Endothelial cell of umbilical vein (primary cell): ENCODE data around the gene TMEM151A. TPM values are rescaled to one million over a fixed set of nuclear protein-coding genes. Genes with fewer than 3 reads are reported as not detected.

Experiments used
- BruUV-seq: library from RNA; stranded (reverse); fragments of 400-500 nt; replicated peaks from 2 replicates; lab custom pipeline; 2021; lab: Mats Ljungman, UMichigan
- CTCF ChIA-PET: fragments of 300-600, 350-600 bp; sonication (Branson Sonifier 250); formaldehyde crosslinking; loops from one replicate; lab custom pipeline; 2021; ENCODE audit warnings: antibody characterized with exemption, inconsistent platforms; lab: Charles Lee
- POLR2A ChIA-PET: fragments of 300-600, 350-600 bp; sonication (Branson Sonifier 250); formaldehyde crosslinking; loops from one replicate; lab custom pipeline; 2021; ENCODE audit warnings: antibody characterized with exemption, inconsistent platforms; lab: Charles Lee
- DNase-seq: peaks from one replicate; pipeline ENCODE4 v3.0.0-alpha.2; 2011; ENCODE audit warnings: low read depth, low spot score
- FAIRE-seq: peaks from 2 replicates; lab custom pipeline; 2011; peaks lifted over from hg19 to GRCh38; lab: Jason Lieb, UNC
- H2AFZ ChIP-seq: 2 replicates; pipeline ENCODE4 v1.6.0; 2012; ENCODE audit warnings: low read depth, low read length, control low read depth, inconsistent platforms
- H3K27ac ChIP-seq: 2 replicates; pipeline ENCODE4 v1.5.1; 2011; ENCODE audit warnings: low read depth, mild to moderate bottlenecking, control low read depth, low read length, moderate library complexity; ENCODE audit not compliant: insufficient read depth
- H3K27me3 ChIP-seq, 2 experiments: 2 replicates each; pipeline versions ENCODE4 v1.6.0 to v1.6.1; 2011; ENCODE audit warnings: low read length in 2 of 2, mixed read lengths in 1 of 2; ENCODE audit not compliant: control insufficient read depth in 2 of 2, insufficient read depth in 2 of 2
- H3K36me3 ChIP-seq, 2 experiments: 2 replicates in 1 of 2; 3 replicates in 1 of 2; pipeline ENCODE4 v1.5.1; 2011; ENCODE audit warnings: low read length in 2 of 2, mild to moderate bottlenecking in 1 of 2, moderate library complexity in 1 of 2; ENCODE audit not compliant: control insufficient read depth in 2 of 2, insufficient read depth in 2 of 2; ENCODE audit errors: extremely low read depth in 1 of 2
- H3K4me1 ChIP-seq: 3 replicates; pipeline ENCODE4 v1.5.1; 2011; ENCODE audit warnings: mild to moderate bottlenecking, low read length; ENCODE audit not compliant: control insufficient read depth, insufficient read depth; ENCODE audit errors: extremely low read depth
- H3K4me2 ChIP-seq: 2 replicates; pipeline ENCODE4 v1.6.1; 2011; ENCODE audit warnings: low read length, control low read depth, mixed read lengths; ENCODE audit not compliant: insufficient read depth
- H3K4me3 ChIP-seq, 3 experiments: fragments of 200-600 bp in 1 of 3; sonication (generic), shearing (Covaris generic) in 1 of 3; replicated peaks in 1 of 3; 2 replicates each; pipeline ENCODE4 v1.5.1; 2011 to 2016; ENCODE audit warnings: control low read depth in 3 of 3, low read length in 3 of 3, mild to moderate bottlenecking in 2 of 3, inconsistent platforms in 1 of 3, low read depth in 1 of 3, moderate library complexity in 1 of 3; ENCODE audit not compliant: insufficient read depth in 1 of 3
- H3K79me2 ChIP-seq: 2 replicates; pipeline ENCODE4 v1.6.0; 2012; ENCODE audit warnings: low read length, inconsistent platforms; ENCODE audit not compliant: control insufficient read depth, insufficient read depth
- H3K9ac ChIP-seq: replicated peaks from 2 replicates; pipeline ENCODE3; 2011; ENCODE audit warnings: low read length, control low read depth; ENCODE audit not compliant: insufficient read depth; ENCODE audit errors: extremely low read depth
- H3K9me1 ChIP-seq: replicated peaks from 3 replicates; pipeline ENCODE4 v1.6.0; 2011; ENCODE audit warnings: mild to moderate bottlenecking, low read length; ENCODE audit not compliant: control insufficient read depth, insufficient read depth; ENCODE audit errors: extremely low read depth
- H3K9me3 ChIP-seq: replicated peaks from 2 replicates; pipeline ENCODE4 v1.5.1; 2012; ENCODE audit warnings: low read length, inconsistent platforms; ENCODE audit not compliant: control insufficient read depth, insufficient read depth
- H4K20me1 ChIP-seq: replicated peaks from 2 replicates; pipeline ENCODE3; 2011; ENCODE audit warnings: mild to moderate bottlenecking, low read length; ENCODE audit not compliant: control insufficient read depth, insufficient read depth; ENCODE audit errors: extremely low read depth
- CTCF ChIP-seq, 2 donors: IDR thresholded peaks; 1 replicate in 1 of 2; 2 replicates in 1 of 2; pipeline ENCODE4 v1.5.1; 2011; ENCODE audit warnings: low read length in 2 of 2, mild to moderate bottlenecking in 2 of 2, moderate library complexity in 2 of 2, control low read depth in 1 of 2, inconsistent platforms in 1 of 2, low read depth in 1 of 2; ENCODE audit not compliant: insufficient read depth in 1 of 2; ENCODE audit errors: extremely low read depth in 1 of 2
- EZH2 ChIP-seq: IDR thresholded peaks from 2 replicates; pipeline ENCODE4 v1.6.1; 2012; ENCODE audit warnings: borderline replicate concordance, low read depth, mild to moderate bottlenecking, moderate library complexity, low read length, inconsistent platforms; ENCODE audit not compliant: severe bottlenecking
- FOS ChIP-seq: IDR thresholded peaks from 2 replicates; pipeline ENCODE4 v1.6.1; 2011; ENCODE audit warnings: mild to moderate bottlenecking, low read length, moderate library complexity, borderline replicate concordance; ENCODE audit not compliant: insufficient read depth
- GATA2 ChIP-seq: IDR thresholded peaks from 2 replicates; pipeline ENCODE4 v1.7.0; 2011; ENCODE audit warnings: low read depth, mild to moderate bottlenecking, moderate library complexity, mixed read lengths, low read length; ENCODE audit not compliant: insufficient read length, insufficient read depth
- JUN ChIP-seq: IDR thresholded peaks from 2 replicates; pipeline ENCODE4 v1.6.1; 2011; ENCODE audit warnings: borderline replicate concordance, low read depth; ENCODE audit not compliant: insufficient read length, insufficient read depth
- MYC ChIP-seq: IDR thresholded peaks from one replicate; pipeline ENCODE4 v1.6.1; 2011; ENCODE audit warnings: mild to moderate bottlenecking, low read depth, low read length
- POLR2A ChIP-seq: IDR thresholded peaks from 2 replicates; pipeline ENCODE4 v1.6.1; 2012; ENCODE audit warnings: low read depth, mild to moderate bottlenecking, control low read depth, low read length
- POLR2AphosphoS5 ChIP-seq: IDR thresholded peaks from 2 replicates; pipeline ENCODE4 v1.6.1; 2012; ENCODE audit warnings: low read depth, mild to moderate bottlenecking, control low read depth, low read length, moderate library complexity; ENCODE audit not compliant: insufficient read depth
- dilution Hi-C: fragments of 300-500 bp; cut with MboI; formaldehyde crosslinking; loops from one replicate; pipeline ENCODE4 v1.15.0; 2019; ENCODE audit warnings: low sequenced_read_pairs; ENCODE audit not compliant: extremely low pct_ligation_motif_present
- intact Hi-C: fragments of 100-400 bp; cut with micrococcal nuclease; formaldehyde crosslinking; loops from one replicate; pipeline ENCODE4 v1.10.0; 2022
- polyA plus RNA-seq, 4 experiments: library from polyadenylated mRNA; depleted of rRNA in 3 of 4; stranded (reverse) in 3 of 4; unstranded in 1 of 4; fragments of >200 nt; gene quantifications; 2 replicates each; pipeline versions ENCODE4 v1.2.1 to v1.2.3, GENCODE V29; 2011 to 2012; ENCODE audit warnings: missing spikeins in 1 of 4
- total RNA-seq: library from RNA; stranded (reverse); gene quantifications from 2 replicates; pipeline ENCODE4 v1.2.3, GENCODE V29; 2021
- TF ChIP-seq, protein P1 (sequence below): IDR thresholded peaks from 2 replicates; pipeline ENCODE4 v1.6.1; 2011; ENCODE audit not compliant: insufficient read depth, insufficient read length

Gene TMEM151A
- total and polyA plus RNA-seq, 2 donors (not counting 3 experiments of a cell fraction or from before 2014, with no cell fraction given): not detected

- POLR2A ChIA-PET: no interaction called here
Observed at GRCh38 chr11:66280428-66280827, 11.3 kb upstream of the TMEM151A start.

More at GRCh38 chr11:66280428-66280827, 11.3 kb upstream of the TMEM151A start:
- H3K4me3 ChIP-seq: no peak overlapping the region
- no peaks in the 10 kb centered on the region for H4K20me1 ChIP-seq
- no peak overlapping the region for H2AFZ ChIP-seq
- H3K36me3 ChIP-seq: peaks cover 0 to 17% of the 10 kb centered on the region in 2 experiments
- CTCF ChIA-PET: interaction anchor here (0.6 to 3.2 kb wide), 4 partner anchors 9 to 58 kb away, joined by 3 to 53 read pairs (median 16); partner anchors contain the start of genes RAB1B and YIF1A
- H3K4me1 ChIP-seq: no peaks in the 10 kb centered on the region
- dilution Hi-C loops (no loop called here), intact Hi-C loops (no loop called here)
- DNase-seq: no peak
- no peaks in the 10 kb centered on the region for H3K79me2 ChIP-seq
- peaks cover 0 to 4% of the 10 kb centered on the region in 2 experiments for H3K27me3 ChIP-seq
- H3K27ac ChIP-seq: no peak overlapping the region
- no peak for FAIRE-seq
- TF ChIP-seq POLR2AphosphoS5 (no peak), JUN (no peak), GATA2 (no peak), EZH2 (no peak), MYC (no peak), FOS (no peak), POLR2A (no peak), CTCF (IDR thresholded peaks at IDR 0.05; ENCODE audit: extremely low read depth in 1 of 2, insufficient read depth in 1 of 2, low read depth in 1 of 2, low read length in 2 of 2) (no peak)
- TF ChIP-seq, protein P1, sequence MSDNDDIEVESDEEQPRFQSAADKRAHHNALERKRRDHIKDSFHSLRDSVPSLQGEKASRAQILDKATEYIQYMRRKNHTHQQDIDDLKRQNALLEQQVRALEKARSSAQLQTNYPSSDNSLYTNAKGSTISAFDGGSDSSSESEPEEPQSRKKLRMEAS: no peak
- no peaks in the 10 kb centered on the region for H3K9me3 ChIP-seq
- H3K9ac ChIP-seq: no peak overlapping the region
- no TSS peak for BruUV-seq
- H3K9me1 ChIP-seq: no peaks in the 10 kb centered on the region
- no peak overlapping the region for H3K4me2 ChIP-seq
